Measurements from ENCODE around the gene SP7. TPM values are rescaled to one million over a fixed set of nuclear protein-coding genes. Genes with fewer than 3 reads are reported as not detected.

The SP7 gene
- total and polyA plus RNA-seq, 9 of the 15 experiments (the other 6 are each of a cell fraction or from before 2014, with no cell fraction given) = 0.04 TPM; not detected in 8

GRCh38 chr12:53378724-53379388, 42.7 kb upstream of the SP7 start (continued):
- TF ChIP-seq DMBX1 (CRISPR knock-in tag; IDR thresholded peaks at IDR 0.05; ENCODE audit: borderline replicate concordance) (peak; percentile 77), MAX (CRISPR knock-in tag; IDR thresholded peaks at IDR 0.05) (peak; percentile 76), DIDO1 (tag; IDR thresholded peaks at IDR 0.05; ENCODE audit: low read depth) (no peak), STAT5B (CRISPR knock-in tag; IDR thresholded peaks at IDR 0.05) (peak; percentile 30; the same call in 1 of the 2 replicates), FOS (IDR thresholded peaks at IDR 0.05; ENCODE audit: extremely low read depth, insufficient read length) (no peak), SMARCA4 (IDR thresholded peaks at IDR 0.05) (peak; percentile 61), POLR2G (IDR thresholded peaks at IDR 0.05; ENCODE audit: low read depth, low read length) (peak; percentile 76), MECOM (CRISPR knock-in tag; IDR thresholded peaks at IDR 0.05) (0 out of 2 replicates have a peak, but pooled peaks have one; percentile 62), ZNF175 (CRISPR knock-in tag; IDR thresholded peaks at IDR 0.05; ENCODE audit: low read depth) (no peak), SRSF7 (optimal IDR thresholded peaks at IDR 0.05; ENCODE audit: low read depth, low read length) (no peak), ZBTB9 (CRISPR knock-in tag; IDR thresholded peaks at IDR 0.05) (peak; percentile 73; the same call in 1 of the 2 replicates), ZNF764 (CRISPR knock-in tag; IDR thresholded peaks at IDR 0.05; ENCODE audit: low read depth) (no peak), SAFB2 (IDR thresholded peaks at IDR 0.05; ENCODE audit: borderline replicate concordance, low read depth, low read length, severe bottlenecking) (no peak), NCOA2 (IDR thresholded peaks at IDR 0.05; ENCODE audit: partially characterized antibody in 2 of 2) (no peak), ZNF212 (CRISPR knock-in tag; IDR thresholded peaks at IDR 0.05) (no peak), ZNF76 (CRISPR knock-in tag; IDR thresholded peaks at IDR 0.05; ENCODE audit: borderline replicate concordance) (0 out of 2 replicates have a peak, but pooled peaks have one; percentile 22), ZNF586 (CRISPR knock-in tag; conservative IDR thresholded peaks at IDR 0.05) (no peak), TRIM24 (IDR thresholded peaks at IDR 0.05) (no peak), HMBOX1 (IDR thresholded peaks at IDR 0.05) (peak; percentile 55), ZNF79 (CRISPR knock-in tag; IDR thresholded peaks at IDR 0.05; ENCODE audit: low read depth) (no peak), ZBTB12 (CRISPR knock-in tag; IDR thresholded peaks at IDR 0.05) (no peak), RBFOX2 (IDR thresholded peaks at IDR 0.05; ENCODE audit: low read depth, low read length) (peak; percentile 87), RFX5 (IDR thresholded peaks at IDR 0.05; ENCODE audit: low read depth, low read length) (no peak), ADNP (tag; IDR thresholded peaks at IDR 0.05) (no peak), NCOR1 (IDR thresholded peaks at IDR 0.05) (no peak)

All from K562 (cell line).